ENCODE data around the gene EEF1A1.
"Not testable (repeated sequence)": the region's sequence is repeated elsewhere in the genome, so short reads cannot be mapped to it uniquely, and the experiment has no call there.

DNA sequence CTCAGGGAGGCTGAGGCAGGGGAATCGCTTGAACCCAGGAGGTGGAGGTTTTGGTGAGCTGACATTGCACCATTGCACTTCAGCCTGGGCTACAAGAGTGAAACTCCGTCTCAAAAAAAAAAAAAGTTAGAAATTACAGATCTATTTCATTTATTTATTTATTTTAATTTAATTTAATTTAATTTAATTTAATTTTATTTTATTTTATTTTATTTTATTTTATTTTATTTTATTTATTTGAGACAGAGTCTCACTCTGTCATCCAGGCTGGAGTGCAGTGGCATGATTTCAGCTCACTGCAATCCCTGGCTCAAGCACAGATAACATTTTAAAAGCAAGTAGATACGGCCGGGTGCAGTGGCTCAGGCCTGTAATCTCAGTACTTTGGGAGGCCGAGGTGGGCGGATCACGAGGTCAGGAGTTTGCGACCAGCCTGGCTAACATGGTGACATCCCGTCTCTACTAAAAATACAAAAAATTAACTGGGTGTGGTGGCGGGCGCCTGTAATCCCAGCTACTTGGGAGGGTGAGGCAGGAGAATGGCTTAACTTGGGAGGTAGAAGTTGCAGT is 34.6 kb upstream of the EEF1A1 start:
- TF ChIP-seq POLR2A (IDR thresholded peaks at IDR 0.05): not testable (repeated sequence)
- TF ChIP-seq, protein P1, sequence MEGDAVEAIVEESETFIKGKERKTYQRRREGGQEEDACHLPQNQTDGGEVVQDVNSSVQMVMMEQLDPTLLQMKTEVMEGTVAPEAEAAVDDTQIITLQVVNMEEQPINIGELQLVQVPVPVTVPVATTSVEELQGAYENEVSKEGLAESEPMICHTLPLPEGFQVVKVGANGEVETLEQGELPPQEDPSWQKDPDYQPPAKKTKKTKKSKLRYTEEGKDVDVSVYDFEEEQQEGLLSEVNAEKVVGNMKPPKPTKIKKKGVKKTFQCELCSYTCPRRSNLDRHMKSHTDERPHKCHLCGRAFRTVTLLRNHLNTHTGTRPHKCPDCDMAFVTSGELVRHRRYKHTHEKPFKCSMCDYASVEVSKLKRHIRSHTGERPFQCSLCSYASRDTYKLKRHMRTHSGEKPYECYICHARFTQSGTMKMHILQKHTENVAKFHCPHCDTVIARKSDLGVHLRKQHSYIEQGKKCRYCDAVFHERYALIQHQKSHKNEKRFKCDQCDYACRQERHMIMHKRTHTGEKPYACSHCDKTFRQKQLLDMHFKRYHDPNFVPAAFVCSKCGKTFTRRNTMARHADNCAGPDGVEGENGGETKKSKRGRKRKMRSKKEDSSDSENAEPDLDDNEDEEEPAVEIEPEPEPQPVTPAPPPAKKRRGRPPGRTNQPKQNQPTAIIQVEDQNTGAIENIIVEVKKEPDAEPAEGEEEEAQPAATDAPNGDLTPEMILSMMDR (IDR thresholded peaks at IDR 0.05): not testable (repeated sequence)
